Panc1 (cell line): ENCODE data around the gene DRC3. TPM values are rescaled to one million over a fixed set of nuclear protein-coding genes. Genes with fewer than 3 reads are reported as not detected.

Source experiments
- ATAC-seq: fragments of 200-7000 bp; cut with Tn5 transposase; 2 replicates; pipeline ENCODE4 v1.9.1; 2020; ENCODE audit warnings: mild to moderate bottlenecking, moderate library complexity
- BruUV-seq: library from RNA; stranded (reverse); fragments of 400-500 nt; replicated peaks from 2 replicates; lab custom pipeline; 2021; lab: Mats Ljungman, UMichigan
- CTCF ChIA-PET: fragments of 300-600 bp; sonication (Branson Sonifier 250); formaldehyde crosslinking; loops from one replicate; lab custom pipeline; 2022; ENCODE audit warnings: antibody characterized with exemption; lab: Charles Lee
- POLR2A ChIA-PET: fragments of 300-600 bp; sonication (Branson Sonifier 250); formaldehyde crosslinking; loops from one replicate; lab custom pipeline; 2022; ENCODE audit warnings: antibody characterized with exemption; lab: Charles Lee
- DNase-seq: peaks from one replicate; pipeline ENCODE4 v3.0.0-alpha.2; 2010; ENCODE audit warnings: low read depth, low spot score
- H3K27ac ChIP-seq: 2 replicates; pipeline ENCODE4 v1.5.1; 2011; ENCODE audit warnings: mild to moderate bottlenecking, low read length, inconsistent platforms
- H3K27me3 ChIP-seq: fragments of 200-500 bp; sonication (Bioruptor generic); 2 replicates; pipeline ENCODE4 v1.6.0; 2014; ENCODE audit warnings: low read length, inconsistent platforms; ENCODE audit not compliant: control insufficient read depth, insufficient read depth
- H3K36me3 ChIP-seq: fragments of 200-500 bp; sonication (Bioruptor generic); 2 replicates; pipeline ENCODE4 v1.5.1; 2014; ENCODE audit warnings: inconsistent platforms, mild to moderate bottlenecking, low read length, moderate library complexity; ENCODE audit not compliant: control insufficient read depth, insufficient read depth
- H3K4me1 ChIP-seq: 2 replicates; pipeline ENCODE4 v1.5.1; 2011; ENCODE audit warnings: inconsistent platforms, mild to moderate bottlenecking, low read length, moderate library complexity; ENCODE audit not compliant: control insufficient read depth, insufficient read depth
- H3K4me3 ChIP-seq, 2 experiments: 2 replicates each; pipeline ENCODE4 v1.5.1; 2011 to 2012; ENCODE audit warnings: low read depth in 2 of 2, low read length in 2 of 2, mild to moderate bottlenecking in 2 of 2, inconsistent platforms in 1 of 2, moderate library complexity in 1 of 2
- H3K9me3 ChIP-seq: fragments of 200-500 bp; sonication (Bioruptor generic); 2 replicates; pipeline ENCODE4 v1.5.1; 2014; ENCODE audit warnings: low read depth, mild to moderate bottlenecking, inconsistent platforms, low read length, moderate library complexity; ENCODE audit not compliant: control insufficient read depth, insufficient read depth
- CTCF ChIP-seq: fragments of 450-650 bp; IDR thresholded peaks from 2 replicates; pipeline ENCODE4 v1.5.1; 2017; ENCODE audit warnings: mild to moderate bottlenecking
- POLR2AphosphoS5 ChIP-seq: IDR thresholded peaks from 2 replicates; pipeline ENCODE4 v1.6.1; 2012; ENCODE audit warnings: mild to moderate bottlenecking, low read depth, low read length, moderate library complexity
- REST ChIP-seq, 2 experiments: IDR thresholded peaks; 2 replicates each; pipeline ENCODE4 v1.6.1; 2011 to 2012; ENCODE audit warnings: low read depth in 2 of 2, control low read depth in 1 of 2, low read length in 1 of 2, mild to moderate bottlenecking in 1 of 2, moderate library complexity in 1 of 2; ENCODE audit not compliant: insufficient read depth in 1 of 2
- SIN3A ChIP-seq: IDR thresholded peaks from 2 replicates; pipeline ENCODE4 v1.6.1; 2012; ENCODE audit warnings: low read depth, mild to moderate bottlenecking, low read length, moderate library complexity, borderline replicate concordance; ENCODE audit not compliant: insufficient read depth
- TCF7L2 ChIP-seq: IDR thresholded peaks from 2 replicates; pipeline ENCODE4 v1.6.1; 2011; ENCODE audit warnings: mild to moderate bottlenecking, low read depth, low read length, inconsistent platforms
- in situ Hi-C: cut with HindIII; loops from 2 replicates; pipeline ENCODE4 v1.10.0; 2016; ENCODE audit warnings: low sequenced_read_pairs, low pct_unique_long_range_greater_than_20kb
- intact Hi-C: fragments of 100-400 bp; cut with micrococcal nuclease; formaldehyde crosslinking; loops from one replicate; pipeline ENCODE4 v1.10.0; 2022; ENCODE audit not compliant: unreplicated experiment
- total RNA-seq: library from RNA; stranded (reverse); gene quantifications from one replicate; pipeline ENCODE4 v1.2.1, GENCODE V29; 2021; ENCODE audit not compliant: unreplicated experiment

DRC3 gene
- total RNA-seq, 1 experiment from 2014 or later = 3.6 TPM

GRCh38 chr17:17993366-17993765, 20.7 kb downstream of the DRC3 start:
- intact Hi-C loops (no loop called here), in situ Hi-C loops (no loop called here)
- no peaks in the 10 kb centered on the region for H3K36me3 ChIP-seq
- no peak for ATAC-seq
- H3K4me1 ChIP-seq = peaks cover 14% of the 10 kb centered on the region
- no peak for DNase-seq
- H3K27ac ChIP-seq = no peak overlapping the region
- ChIA-PET POLR2A (no interaction called here), CTCF (no interaction called here)
- H3K9me3 ChIP-seq = no peaks in the 10 kb centered on the region
- TF ChIP-seq REST (IDR thresholded peaks at IDR 0.05; ENCODE audit: insufficient read depth in 1 of 2, low read depth in 2 of 2, low read length in 1 of 2) (no peak), POLR2AphosphoS5 (no peak), TCF7L2 (no peak)
- H3K4me3 ChIP-seq = no peak overlapping the region
- BruUV-seq = no TSS peak
- no peaks in the 10 kb centered on the region for H3K27me3 ChIP-seq

GRCh38 chr17:17993852-17994251, 21.2 kb downstream of the DRC3 start:
- no peaks in the 10 kb centered on the region for H3K9me3 ChIP-seq
- CTCF ChIA-PET = no interaction called here
- no peak overlapping the region for H3K27ac ChIP-seq
- no TSS peak for BruUV-seq
- ATAC-seq = no peak
- H3K4me1 ChIP-seq = peaks cover 14% of the 10 kb centered on the region
- no peak for TF ChIP-seq TCF7L2
- no peak for TF ChIP-seq CTCF
- no peak for TF ChIP-seq POLR2AphosphoS5
- TF ChIP-seq SIN3A = no peak
- no peak for TF ChIP-seq REST (IDR thresholded peaks at IDR 0.05; ENCODE audit: insufficient read depth in 1 of 2, low read depth in 2 of 2, low read length in 1 of 2)
- no peak for DNase-seq
- intact Hi-C loops = no loop called here
- H3K4me3 ChIP-seq = no peak overlapping the region
- H3K27me3 ChIP-seq = no peaks in the 10 kb centered on the region
- in situ Hi-C loops = no loop called here
- POLR2A ChIA-PET = no interaction called here
- no peaks in the 10 kb centered on the region for H3K36me3 ChIP-seq
